PFSK-1 (cell line): ENCODE measurements around the gene WRAP73.

Experiments
- FOXP2 ChIP-seq: optimal IDR thresholded peaks from 2 replicates; pipeline ENCODE3; 2011; ENCODE audit warnings: borderline replicate concordance, control low read depth, inconsistent platforms; ENCODE audit not compliant: insufficient read depth; ENCODE audit errors: extremely low read length, extremely low read depth
- POLR2AphosphoS5 ChIP-seq: IDR thresholded peaks from 2 replicates; pipeline ENCODE4 v1.6.1; 2012; ENCODE audit warnings: low read depth, mild to moderate bottlenecking, control low read depth, low read length, moderate library complexity
- REST ChIP-seq, 2 experiments: IDR thresholded peaks; 2 replicates each; pipeline versions ENCODE4 v1.6.1 to v1.8.0; 2011 to 2012; ENCODE audit warnings: low read depth in 2 of 2, low read length in 2 of 2, control low read depth in 1 of 2, inconsistent platforms in 1 of 2, mild to moderate bottlenecking in 1 of 2, moderate library complexity in 1 of 2; ENCODE audit not compliant: insufficient read depth in 1 of 2
- SIN3A ChIP-seq: IDR thresholded peaks from 2 replicates; pipeline ENCODE4 v1.6.1; 2012; ENCODE audit warnings: mild to moderate bottlenecking, low read length, moderate library complexity, borderline replicate concordance; ENCODE audit not compliant: insufficient read depth
- TAF1 ChIP-seq: IDR thresholded peaks from 2 replicates; pipeline ENCODE4 v1.6.1; 2012; ENCODE audit warnings: low read length, control low read depth, borderline replicate concordance; ENCODE audit not compliant: insufficient read depth

- no peak for TF ChIP-seq TAF1
- no peak for TF ChIP-seq POLR2AphosphoS5
- no peak for TF ChIP-seq SIN3A
- no peak for TF ChIP-seq REST (IDR thresholded peaks at IDR 0.05; ENCODE audit: insufficient read depth in 1 of 2, low read depth in 2 of 2, low read length in 2 of 2)
- no peak for TF ChIP-seq FOXP2
These were observed 23.1 kb upstream of the WRAP73 start for GRCh38 chr1:3672971-3673361.
